HG02852 (cell line): ENCODE results near the gene OR2H1.
"Not testable (repeated sequence)": the region's sequence is repeated elsewhere in the genome, so short reads cannot be mapped to it uniquely, and the experiment has no call there.

Source experiments
- ATAC-seq: cut with Tn5 transposase; IDR thresholded peaks from one replicate; pipeline ENCODE4 v1.9.1; 2021; ENCODE audit warnings: mild to moderate bottlenecking, moderate library complexity; ENCODE audit not compliant: unreplicated experiment

OR2H1 gene

DNA sequence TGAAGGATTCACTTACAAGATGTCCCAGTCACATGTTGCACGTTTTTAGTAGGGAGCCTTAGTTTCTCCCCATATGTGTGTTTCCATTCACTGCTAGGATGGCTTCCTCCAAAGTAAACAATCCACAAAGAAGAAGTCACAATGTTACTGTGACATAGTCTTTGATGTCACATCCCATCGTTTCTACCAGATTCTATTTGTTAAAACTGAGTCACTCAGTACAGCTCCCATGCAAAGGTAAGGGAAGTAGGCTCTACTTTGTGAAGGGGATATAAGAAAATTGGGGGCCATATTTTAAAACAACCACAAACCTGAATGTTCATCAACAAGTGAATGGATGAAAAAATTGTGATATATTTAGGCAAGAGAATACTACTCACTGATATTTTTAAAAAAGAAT is at the start of gene OR2H1, which contains the start of gene OR11A1:
TSS of gene OR2H1 (plus strand) at position 185 of the 400 bp plus-strand sequence. CDS start 4,615 bp downstream, outside the sequence.
TSS of gene OR11A1 (minus strand) at position 101 of the 400 bp plus-strand sequence. CDS start 29,430 bp downstream, outside the sequence.
- no peak for ATAC-seq

DNA sequence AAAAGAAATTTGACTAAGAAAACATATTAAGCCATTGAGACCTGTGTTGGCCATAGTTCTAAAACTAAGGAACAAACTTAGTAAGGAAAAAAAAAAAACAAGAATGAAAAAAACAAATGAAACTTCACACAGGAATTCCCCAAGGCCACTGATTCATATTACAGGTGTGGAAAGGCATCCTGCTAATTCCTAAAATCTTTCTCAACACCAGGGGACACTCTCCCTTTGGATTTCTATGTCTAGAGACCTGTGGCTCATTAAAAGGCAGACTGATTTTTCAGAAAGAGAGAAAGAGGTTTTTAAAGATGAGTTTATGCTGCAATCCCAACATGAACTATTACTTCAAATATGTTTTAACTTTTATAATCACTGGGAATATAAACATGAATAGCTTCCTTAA is 42.4 kb upstream of the OR2H1 start, which contains the start of gene OR12D1:
TSS of gene OR12D1 (plus strand) at position 341 of the 400 bp plus-strand sequence.
- ATAC-seq: no peak

DNA sequence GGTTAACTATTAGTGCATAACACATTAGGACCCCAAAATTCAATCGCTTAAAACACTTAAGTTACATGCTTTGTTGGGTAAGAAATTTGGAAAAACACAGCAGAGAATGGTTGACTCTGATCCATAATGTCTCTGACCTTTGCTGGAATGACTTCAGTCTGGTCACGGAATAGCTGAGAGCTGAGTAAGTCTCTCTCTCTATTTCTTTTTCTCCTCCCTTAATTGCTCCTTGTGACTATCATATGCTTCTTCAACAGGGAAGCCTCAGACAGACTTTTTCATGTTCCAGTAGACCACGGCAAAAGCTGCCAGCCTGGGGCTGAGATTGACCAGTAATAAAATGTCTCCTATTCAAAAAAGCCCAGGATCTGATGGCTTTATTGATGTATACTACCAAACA is 37.4 kb upstream of the OR2H1 start:
- no peak for ATAC-seq

DNA sequence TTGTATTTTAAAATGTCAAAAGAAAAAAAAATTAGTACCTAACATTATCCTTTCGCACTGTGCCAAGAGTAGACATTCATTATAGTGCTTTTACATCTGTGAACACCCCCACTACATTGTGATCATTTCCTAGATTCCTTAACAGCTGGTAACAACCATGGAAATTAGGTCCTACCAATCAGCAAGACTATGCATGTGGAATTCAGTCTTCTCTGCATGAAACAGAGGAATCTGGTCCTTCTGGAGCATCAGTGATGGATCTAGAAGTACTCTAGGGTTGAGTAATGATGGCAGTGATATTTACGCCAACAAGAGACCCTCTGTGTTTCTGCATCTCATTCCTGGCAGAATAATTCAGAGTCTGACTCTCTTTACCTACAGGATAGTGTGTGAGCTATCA is 32.8 kb upstream of the OR2H1 start:
- ATAC-seq: no peak

DNA sequence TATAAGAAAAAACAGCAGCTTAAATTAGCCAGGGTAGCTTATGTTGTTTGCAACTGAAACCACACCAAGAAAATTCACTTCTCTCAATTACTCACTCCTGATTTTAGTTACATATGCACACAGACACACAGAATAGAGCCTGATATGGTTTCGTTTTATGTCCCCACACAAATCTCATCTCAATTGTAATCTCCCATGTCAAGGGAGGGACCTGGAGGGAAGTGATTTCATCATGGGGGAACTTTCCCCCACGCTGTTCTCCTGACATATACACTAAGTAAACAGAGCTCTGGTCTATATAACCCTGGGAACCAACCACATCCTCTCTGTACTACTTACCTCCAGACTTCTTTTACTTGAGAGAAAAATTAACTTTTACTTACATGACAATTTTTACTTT is 32.4 kb upstream of the OR2H1 start:
- ATAC-seq: no peak

DNA sequence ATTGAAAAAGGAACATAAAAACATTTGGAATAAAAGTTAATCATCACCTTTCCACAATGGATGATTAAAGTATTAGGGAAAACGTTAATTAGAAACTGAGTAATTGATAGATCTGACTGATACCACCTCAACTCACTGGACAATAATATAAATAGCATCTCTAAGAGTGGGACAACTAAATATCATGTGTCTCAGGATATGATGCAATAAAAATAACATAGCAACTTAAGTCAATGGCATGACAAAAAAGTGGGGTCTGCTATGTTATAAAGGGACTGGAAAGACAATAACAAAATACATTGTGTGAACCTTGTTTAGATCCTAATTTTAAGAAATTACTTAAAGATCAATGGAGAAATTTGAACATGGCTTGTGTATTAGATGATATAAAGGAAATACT is 31.9 kb upstream of the OR2H1 start:
- ATAC-seq: no peak

DNA sequence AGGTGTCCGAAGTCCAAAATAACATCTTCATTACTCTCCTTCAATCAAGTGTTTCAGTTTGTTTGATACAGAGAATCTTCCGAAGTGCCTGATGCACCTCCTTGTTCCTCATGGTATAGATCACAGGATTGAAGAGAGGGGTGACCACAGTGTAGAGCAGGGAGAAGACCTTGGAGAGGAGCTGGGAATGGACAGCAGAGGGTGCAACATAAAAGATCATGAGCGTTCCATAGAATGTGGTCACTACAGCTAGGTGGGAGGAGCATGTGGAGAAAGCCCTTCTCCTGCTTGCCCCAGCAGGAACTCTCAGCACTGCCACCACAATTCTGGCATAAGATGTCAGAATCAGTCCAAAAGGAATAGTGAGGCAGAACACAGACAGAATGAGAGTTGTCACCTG is 30.3 kb upstream of the OR2H1 start:
- ATAC-seq: no peak

DNA sequence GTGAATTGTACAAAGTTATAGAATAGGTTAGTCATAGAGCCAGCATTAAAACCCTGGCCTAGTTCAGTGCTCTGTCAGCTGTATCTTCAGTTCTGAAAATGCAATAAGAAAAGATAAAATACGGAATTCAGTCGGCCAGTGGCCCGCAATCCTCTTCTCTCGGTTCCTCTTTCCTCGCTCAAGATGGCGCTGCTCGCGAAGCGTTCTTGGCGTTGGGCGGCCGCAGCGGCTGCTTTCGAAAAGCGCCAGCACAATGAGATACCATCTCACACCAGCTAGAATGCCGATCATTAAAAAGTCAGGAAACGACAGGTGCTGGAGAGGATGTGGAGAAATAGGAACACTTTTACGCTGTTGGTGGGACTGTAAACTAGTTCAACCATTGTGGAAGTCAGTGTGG is 20.2 kb upstream of the OR2H1 start:
- not testable (repeated sequence) for ATAC-seq

DNA sequence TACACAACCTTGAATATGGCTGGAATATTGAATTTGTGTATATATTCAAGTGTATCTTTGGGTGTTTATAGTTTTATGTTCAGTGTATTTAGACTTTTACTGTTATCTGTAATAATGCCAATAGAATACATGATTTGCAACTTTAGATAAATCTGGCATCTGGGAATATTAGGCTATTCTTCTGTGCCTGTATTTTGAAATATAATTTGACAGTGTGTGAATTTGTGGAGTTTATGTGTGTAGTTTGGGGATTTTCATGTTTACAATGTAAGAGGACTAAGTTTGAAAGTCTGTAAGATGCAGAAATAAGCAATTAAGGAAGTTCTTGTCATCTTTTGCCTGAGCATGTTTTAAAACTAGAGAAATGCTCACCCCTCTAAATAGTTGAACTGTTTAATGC is 17.9 kb upstream of the OR2H1 start, which contains the start of gene OR10C1:
TSS of gene OR10C1 (plus strand) at position 301 of the 400 bp plus-strand sequence. CDS start 710 bp downstream, outside the sequence.
- no peak for ATAC-seq

DNA sequence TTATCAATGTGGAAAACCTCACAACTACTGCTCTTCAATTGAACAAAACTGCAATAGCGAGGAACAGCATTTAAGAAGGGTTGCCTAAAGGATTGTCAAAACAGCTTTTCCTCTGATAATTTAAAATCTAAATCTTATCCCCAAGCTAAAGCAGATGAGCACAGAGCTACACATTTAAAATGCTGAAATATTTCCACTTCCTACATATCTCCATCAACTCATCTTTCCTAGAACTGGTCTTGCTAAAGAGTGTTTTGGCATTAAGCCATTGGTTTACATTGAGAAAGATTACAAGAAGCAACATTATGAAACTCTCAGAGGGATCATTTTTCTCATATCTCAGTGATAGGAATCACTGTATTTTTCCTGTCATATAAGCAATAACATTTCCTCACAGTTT is 14.2 kb upstream of the OR2H1 start:
- no peak for ATAC-seq

DNA sequence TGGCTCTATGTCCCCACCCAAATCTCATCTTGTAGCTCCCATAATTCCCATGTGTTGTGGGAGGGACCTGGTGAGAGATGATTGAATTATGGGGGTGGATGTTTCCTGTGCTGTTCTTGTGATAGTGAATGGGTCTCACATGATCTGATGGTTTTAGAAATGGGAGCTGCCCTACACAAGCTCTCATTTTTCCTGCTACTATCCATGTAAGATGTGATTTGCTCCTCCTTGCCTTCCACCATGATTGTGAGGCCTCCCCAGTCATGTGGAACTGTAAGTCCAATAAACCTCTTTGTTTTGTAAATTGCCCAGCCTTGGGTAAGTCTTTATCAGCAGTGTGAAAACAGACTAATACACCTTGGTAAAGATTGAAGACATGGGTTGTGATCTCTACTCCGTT is 12.9 kb upstream of the OR2H1 start:
- ATAC-seq: not testable (repeated sequence)

DNA sequence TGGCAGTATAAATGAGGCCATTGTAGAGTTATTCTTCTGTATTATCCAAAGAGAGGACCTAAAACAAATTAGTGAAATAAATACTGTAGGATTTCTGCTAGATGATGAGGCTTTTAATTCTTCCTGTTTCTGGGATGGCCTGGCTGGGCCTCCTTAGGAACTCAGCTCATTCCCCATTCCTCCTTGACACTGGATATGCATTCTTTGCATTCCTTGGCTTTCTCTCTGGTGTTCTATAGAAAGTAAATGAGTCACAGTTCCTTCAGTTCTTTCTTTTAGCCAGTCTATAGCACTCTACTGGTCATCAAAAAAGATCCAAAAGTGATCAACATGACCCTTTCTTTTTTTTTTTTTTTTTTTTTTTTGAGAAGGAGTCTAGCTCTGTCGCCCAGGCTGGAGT is 9.3 kb upstream of the OR2H1 start:
- ATAC-seq: no peak

DNA sequence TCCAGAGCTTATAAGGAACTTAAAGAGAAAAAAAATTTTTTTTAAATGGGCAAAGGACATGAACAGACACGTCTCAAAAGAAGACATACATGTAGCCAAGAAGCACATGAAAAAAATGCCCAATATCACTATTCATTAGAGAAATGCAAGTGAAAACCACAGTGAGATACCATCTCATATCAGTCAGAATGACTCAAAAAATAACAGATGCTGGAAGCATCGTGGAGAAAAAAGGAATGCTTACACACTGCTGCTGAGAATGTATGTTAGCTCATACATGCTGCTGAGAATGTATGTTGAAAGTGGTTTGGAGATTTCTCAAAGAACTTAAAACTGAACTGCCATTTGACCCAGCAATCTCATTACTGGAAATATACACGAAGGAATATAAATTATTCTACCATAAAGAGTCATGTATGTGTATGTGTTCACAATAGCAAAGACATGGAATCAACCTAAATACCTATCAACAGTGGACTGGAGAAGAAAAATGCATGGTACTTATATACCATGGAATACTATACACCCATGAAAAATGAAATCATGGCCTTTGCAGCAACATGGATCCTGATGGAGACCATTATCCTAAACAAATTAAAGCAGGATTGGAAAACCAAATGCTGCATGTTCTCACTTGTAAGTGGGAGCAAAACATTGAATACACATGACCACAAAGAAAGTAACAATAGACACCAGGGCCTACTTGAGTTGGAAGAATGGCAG is 5.3 kb upstream of the OR2H1 start:
- ATAC-seq: no peak

DNA sequence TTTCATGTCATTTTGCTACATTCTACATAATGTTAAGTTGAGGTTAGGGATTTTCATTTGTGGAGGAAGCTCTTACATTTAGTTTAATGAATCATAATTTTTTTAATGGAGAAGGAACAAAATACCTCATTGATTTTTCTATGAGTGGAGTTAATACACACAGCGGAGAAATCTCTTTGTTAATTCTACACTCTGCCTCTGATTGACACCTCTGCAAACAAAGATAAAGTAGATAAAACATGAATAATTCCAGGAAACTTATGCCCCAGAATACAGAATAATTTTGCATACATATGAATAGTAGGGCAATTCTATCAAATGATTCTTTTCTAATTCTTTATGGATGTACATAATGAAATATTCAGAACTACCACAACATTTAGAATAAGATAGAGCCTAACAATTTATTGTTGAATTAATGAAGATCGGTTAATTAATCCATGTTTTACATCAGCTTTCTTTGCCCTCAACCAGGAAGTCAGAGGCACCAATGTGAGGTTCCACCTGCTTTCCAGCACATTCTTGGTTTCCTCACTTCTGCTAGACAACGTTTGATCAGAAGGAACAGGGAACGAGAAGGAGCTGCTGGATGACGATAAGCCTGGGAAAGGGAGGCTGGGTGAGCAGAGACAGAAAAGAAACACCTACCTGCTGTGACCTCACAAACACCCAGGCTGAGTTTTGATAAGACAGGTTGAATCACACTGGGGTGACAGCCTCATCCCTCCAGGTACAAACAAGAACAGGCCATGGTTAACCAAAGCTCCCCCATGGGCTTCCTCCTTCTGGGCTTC is 4.3 kb downstream of the OR2H1 start:
- ATAC-seq: no peak

DNA sequence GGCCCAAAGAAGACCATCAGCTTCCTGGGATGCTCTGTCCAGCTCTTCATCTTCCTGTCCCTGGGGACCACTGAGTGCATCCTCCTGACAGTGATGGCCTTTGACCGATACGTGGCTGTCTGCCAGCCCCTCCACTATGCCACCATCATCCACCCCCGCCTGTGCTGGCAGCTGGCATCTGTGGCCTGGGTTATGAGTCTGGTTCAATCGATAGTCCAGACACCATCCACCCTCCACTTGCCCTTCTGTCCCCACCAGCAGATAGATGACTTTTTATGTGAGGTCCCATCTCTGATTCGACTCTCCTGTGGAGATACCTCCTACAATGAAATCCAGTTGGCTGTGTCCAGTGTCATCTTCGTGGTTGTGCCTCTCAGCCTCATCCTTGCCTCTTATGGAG is 5.1 kb downstream of the OR2H1 start:
- no peak for ATAC-seq

DNA sequence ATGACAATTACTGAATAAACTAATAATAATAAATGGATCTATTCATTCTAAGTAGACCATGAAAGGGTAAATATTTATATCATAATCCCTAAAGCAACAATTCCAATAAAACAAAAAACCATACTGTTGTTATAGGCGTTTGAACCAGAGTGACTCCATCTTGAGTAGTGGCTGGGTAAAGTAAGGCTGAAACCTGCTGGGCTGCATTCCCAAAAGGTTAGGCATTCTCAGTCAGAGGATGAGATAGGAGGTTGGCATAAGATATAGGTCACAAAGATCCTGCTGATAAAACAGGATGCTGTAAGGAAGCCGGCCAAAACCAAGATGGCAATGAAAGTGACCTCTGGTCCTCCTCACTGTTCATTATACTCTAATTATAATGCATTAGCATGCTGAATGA is 8.3 kb downstream of the OR2H1 start:
- no peak for ATAC-seq

DNA sequence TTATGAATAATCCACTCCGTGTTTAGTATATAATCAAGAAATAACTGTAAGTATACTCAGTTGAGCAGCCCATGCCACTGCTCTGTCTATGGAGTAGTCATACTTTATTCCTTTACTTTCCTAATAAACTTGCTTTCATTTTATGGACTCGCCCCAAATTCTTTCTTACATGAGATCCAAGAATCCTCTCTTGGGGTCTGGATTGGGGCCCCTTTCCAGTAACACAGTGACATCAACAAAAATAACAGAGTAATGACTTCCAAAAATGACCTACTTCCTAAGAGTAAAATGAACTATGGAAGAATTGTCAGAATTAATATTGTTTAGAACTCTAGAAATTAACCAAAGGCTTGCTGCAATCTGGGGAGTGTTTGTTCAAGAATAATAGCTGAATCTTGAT is 8.8 kb downstream of the OR2H1 start:
- ATAC-seq: no peak

DNA sequence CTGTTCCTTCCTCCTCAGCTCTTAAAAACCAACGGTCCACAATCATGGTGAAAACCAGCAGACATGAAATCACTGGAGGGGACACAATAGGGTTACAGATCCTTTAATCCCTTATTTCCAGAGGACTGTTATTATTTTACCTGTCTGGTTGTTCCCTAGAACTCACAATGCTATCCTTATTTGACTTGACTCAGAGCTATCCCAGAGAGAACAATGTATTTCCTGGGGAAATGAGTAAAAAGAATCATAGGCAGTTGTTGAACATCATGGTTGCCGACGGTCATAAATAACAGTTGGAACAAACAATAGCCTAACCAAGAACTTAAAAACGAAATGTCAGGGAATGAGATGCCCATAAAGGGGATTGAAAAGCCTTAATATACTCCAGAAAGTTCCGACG is 9.3 kb downstream of the OR2H1 start:
- ATAC-seq: no peak

DNA sequence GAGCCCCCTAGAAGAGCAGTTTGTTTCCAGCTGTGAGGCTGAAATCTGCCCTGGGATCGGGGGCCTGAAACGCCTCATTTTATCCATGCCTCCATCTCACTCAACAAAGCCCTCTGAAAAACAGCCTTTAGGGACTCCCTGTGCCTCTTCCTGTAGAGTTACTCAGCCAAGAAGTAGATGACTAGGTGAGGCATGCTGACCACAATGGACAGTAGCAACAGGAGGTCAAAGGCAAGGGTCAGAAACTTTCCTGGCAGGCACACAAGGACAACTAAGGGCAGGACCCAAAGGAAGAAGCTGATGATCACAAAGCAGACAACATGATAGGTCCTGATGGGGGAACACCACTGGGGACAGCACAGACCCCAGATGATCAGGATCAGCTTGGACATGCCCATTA is 18.0 kb downstream of the OR2H1 start:
- no peak for ATAC-seq

DNA sequence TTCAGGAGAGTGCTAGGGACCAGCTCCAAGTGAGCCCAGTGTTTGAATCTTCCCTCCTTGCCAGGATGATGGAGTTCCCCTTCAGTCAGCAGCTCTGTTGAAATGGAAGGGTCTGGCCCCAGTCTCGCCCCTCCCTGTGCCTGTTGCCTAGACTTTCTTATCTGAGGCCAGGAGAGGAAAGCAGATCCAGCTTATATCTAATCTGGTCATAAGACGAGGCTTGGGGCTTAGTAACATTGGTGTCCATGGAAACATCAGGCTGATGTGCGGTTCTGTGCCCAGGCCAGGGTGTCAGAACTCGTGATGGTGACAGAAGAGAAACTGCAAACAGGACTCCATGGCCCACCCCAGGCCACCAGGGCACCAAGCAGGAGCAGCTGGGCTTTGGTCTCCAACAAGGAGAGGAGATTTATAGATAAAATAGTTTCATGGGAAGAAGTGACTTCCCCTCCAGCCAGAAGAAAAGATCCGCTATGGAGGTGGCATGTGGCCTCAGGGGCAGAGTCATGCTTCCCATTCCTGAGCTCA is 21.0 kb downstream of the OR2H1 start:
- ATAC-seq: no peak

DNA sequence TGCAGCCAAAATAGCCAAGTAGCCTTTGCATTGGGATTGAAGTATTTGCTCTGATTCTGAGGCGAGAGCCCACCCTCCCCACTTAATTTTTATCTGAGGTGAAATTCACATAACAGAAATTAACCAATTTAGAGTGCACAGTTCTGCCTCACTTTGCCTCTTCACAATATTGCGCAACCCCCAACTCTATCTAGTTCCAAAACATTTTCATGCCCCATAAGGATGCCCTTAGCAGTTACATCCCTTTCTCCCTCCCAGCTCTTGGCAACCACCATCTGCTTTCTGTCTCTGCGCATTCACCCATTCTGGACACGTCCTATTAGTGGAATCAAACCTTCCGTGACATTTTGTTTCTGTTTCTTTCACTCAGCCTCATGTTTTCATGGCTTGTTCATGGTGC is 21.8 kb downstream of the OR2H1 start:
- ATAC-seq: no peak

DNA sequence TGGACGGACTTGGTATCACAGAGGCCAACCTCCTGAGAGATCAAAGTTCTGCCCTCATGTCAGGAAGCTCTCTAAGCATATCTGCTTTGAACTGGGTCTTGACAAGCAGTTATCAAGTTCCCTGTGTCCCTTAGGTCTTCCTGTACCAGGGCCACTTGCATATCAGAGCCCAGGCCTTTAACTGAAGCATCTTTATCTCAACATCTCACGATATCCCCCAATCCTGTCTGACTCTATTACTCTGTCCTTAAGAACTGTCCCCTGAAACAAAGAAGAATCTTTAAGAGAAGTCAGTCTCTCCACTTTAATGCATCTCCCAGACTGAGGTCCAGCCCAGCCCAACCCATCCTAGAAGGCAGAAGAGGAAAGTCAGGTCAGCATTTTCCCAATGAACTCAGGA is 22.6 kb downstream of the OR2H1 start:
- ATAC-seq: no peak
